Caco-2 (cell line): ENCODE results near the gene PDLIM7. TPM values are rescaled to one million over a fixed set of nuclear protein-coding genes. Genes with fewer than 3 reads are reported as not detected.

ENCODE experiments used
- BruUV-seq: library from RNA; stranded (reverse); fragments of 400-500 nt; replicated peaks from 2 replicates; lab custom pipeline; 2021; lab: Mats Ljungman, UMichigan
- CTCF ChIA-PET: fragments of 300-600 bp; sonication (Branson Sonifier 250); formaldehyde crosslinking; loops from one replicate; lab custom pipeline; 2022; ENCODE audit warnings: antibody characterized with exemption; lab: Charles Lee
- POLR2A ChIA-PET: fragments of 300-600 bp; sonication (Branson Sonifier 250); formaldehyde crosslinking; loops from one replicate; lab custom pipeline; 2022; ENCODE audit warnings: antibody characterized with exemption; lab: Charles Lee
- DNase-seq, 2 experiments: peaks; one replicate each; pipeline versions ENCODE4 v3.0.0 to v3.0.0-alpha.2; 2020 to 2022
- H3K27me3 ChIP-seq: replicated peaks from 2 replicates; pipeline ENCODE4 v1.6.0; 2011; ENCODE audit warnings: low read length; ENCODE audit not compliant: control insufficient read depth, insufficient read depth
- H3K36me3 ChIP-seq: 2 replicates; pipeline ENCODE4 v1.5.1; 2011; ENCODE audit warnings: low read length; ENCODE audit not compliant: control insufficient read depth, insufficient read depth
- H3K4me1 ChIP-seq: fragments of 250-450 bp; sonication (Bioruptor Pico); 2 replicates; pipeline ENCODE4 v1.5.1; 2020; ENCODE audit warnings: mild to moderate bottlenecking
- H3K4me3 ChIP-seq: 2 replicates; pipeline ENCODE4 v1.5.1; 2011; ENCODE audit warnings: low read depth, mild to moderate bottlenecking, control low read depth, low read length
- H3K9me3 ChIP-seq: fragments of 250-450 bp; sonication (Bioruptor Pico); 2 replicates; pipeline ENCODE4 v1.5.1; 2020; ENCODE audit warnings: mild to moderate bottlenecking, moderate library complexity
- H3K27ac Mint-ChIP-seq: one replicate; pipeline ENCODE4 v1.8.0; 2022; ENCODE audit warnings: mixed read lengths; ENCODE audit not compliant: unreplicated experiment
- H3K27me3 Mint-ChIP-seq: one replicate; pipeline ENCODE4 v1.8.0; 2022; ENCODE audit warnings: mixed read lengths; ENCODE audit not compliant: insufficient read depth, unreplicated experiment
- H3K36me3 Mint-ChIP-seq: one replicate; pipeline ENCODE4 v1.8.0; 2022; ENCODE audit warnings: mild to moderate bottlenecking, mixed read lengths; ENCODE audit not compliant: insufficient read depth, unreplicated experiment
- H3K4me1 Mint-ChIP-seq: one replicate; pipeline ENCODE4 v1.8.0; 2022; ENCODE audit warnings: low read depth, mixed read lengths; ENCODE audit not compliant: unreplicated experiment
- H3K4me3 Mint-ChIP-seq: one replicate; pipeline ENCODE4 v1.8.0; 2022; ENCODE audit warnings: mild to moderate bottlenecking, moderate library complexity, mixed read lengths; ENCODE audit not compliant: unreplicated experiment
- H3K9me3 Mint-ChIP-seq: one replicate; pipeline ENCODE4 v1.8.0; 2022; ENCODE audit warnings: mixed read lengths; ENCODE audit not compliant: unreplicated experiment
- CTCF ChIP-seq, 2 experiments: fragments of 200-600 bp in 1 of 2; IDR thresholded peaks; 1 replicate in 1 of 2; 2 replicates in 1 of 2; pipeline versions ENCODE4 v1.5.1 to v1.8.0; 2011 to 2022; ENCODE audit warnings: antibody characterized with exemption in 1 of 2, control low read depth in 1 of 2, inconsistent platforms in 1 of 2, low read depth in 1 of 2, low read length in 1 of 2, mild to moderate bottlenecking in 1 of 2, moderate library complexity in 1 of 2; ENCODE audit not compliant: insufficient read depth in 1 of 2, severe bottlenecking in 1 of 2, unreplicated experiment in 1 of 2
- intact Hi-C: fragments of 100-400 bp; cut with micrococcal nuclease; formaldehyde crosslinking; loops from one replicate; pipeline ENCODE4 v1.10.0; 2022; ENCODE audit not compliant: unreplicated experiment
- total RNA-seq: library from RNA; stranded (reverse); gene quantifications from 2 replicates; pipeline ENCODE4 v1.2.3, GENCODE V29; 2022

The PDLIM7 gene
- total RNA-seq, 1 experiment from 2014 or later = 49.1 TPM

GRCh38 chr5:177482359-177482795 lies 15.0 kb downstream of the PDLIM7 start:
- ChIA-PET CTCF (no interaction called here), POLR2A (no interaction called here)
- no peaks in the 10 kb centered on the region for H3K9me3 Mint-ChIP-seq
- H3K9me3 ChIP-seq = no peaks in the 10 kb centered on the region
- no peaks in the 10 kb centered on the region for H3K4me1 ChIP-seq
- peaks cover 38% of the 10 kb centered on the region for H3K36me3 Mint-ChIP-seq
- no peaks in the 10 kb centered on the region for H3K36me3 ChIP-seq
- BruUV-seq = no TSS peak
- intact Hi-C loops = no loop called here
- no peak for DNase-seq
- TF ChIP-seq CTCF (IDR thresholded peaks at IDR 0.05; ENCODE audit: insufficient read depth in 1 of 2, low read depth in 1 of 2, low read length in 1 of 2, severe bottlenecking in 1 of 2, unreplicated experiment in 1 of 2) = no peak
- no peaks in the 10 kb centered on the region for H3K27me3 ChIP-seq
- peaks cover 16% of the 10 kb centered on the region for H3K4me1 Mint-ChIP-seq
- H3K4me3 Mint-ChIP-seq = no peak overlapping the region
- no peak overlapping the region for H3K4me3 ChIP-seq
- no peaks in the 10 kb centered on the region for H3K27me3 Mint-ChIP-seq
- no peak overlapping the region for H3K27ac Mint-ChIP-seq

GRCh38 chr5:177479774-177480173 lies 17.6 kb downstream of the PDLIM7 start:
- Histone ChIP-seq H3K27me3 (no peaks in the 10 kb centered on the region), H3K36me3 (no peaks in the 10 kb centered on the region), H3K4me3 (no peak overlapping the region), H3K9me3 (no peaks in the 10 kb centered on the region), H3K4me1 (no peaks in the 10 kb centered on the region)
- ChIA-PET POLR2A (no interaction called here), CTCF (interaction anchor here (1.0 kb wide), 1 partner anchor 18 kb away, joined by 3 read pairs; the partner anchor contains the start of gene PDLIM7)
- no TSS peak for BruUV-seq
- Mint-ChIP-seq H3K9me3 (no peaks in the 10 kb centered on the region), H3K4me3 (no peak overlapping the region), H3K27ac (peak overlapping the region; percentile 95), H3K27me3 (no peaks in the 10 kb centered on the region), H3K4me1 (peaks cover 23% of the 10 kb centered on the region), H3K36me3 (peaks cover 32% of the 10 kb centered on the region)
- intact Hi-C loops = no loop called here
- DNase-seq = no peak
- no peak for TF ChIP-seq CTCF (IDR thresholded peaks at IDR 0.05; ENCODE audit: insufficient read depth in 1 of 2, low read depth in 1 of 2, low read length in 1 of 2, severe bottlenecking in 1 of 2, unreplicated experiment in 1 of 2)

GRCh38 chr5:177478711-177479646 lies 18.4 kb downstream of the PDLIM7 start:
- no peaks in the 10 kb centered on the region for H3K9me3 Mint-ChIP-seq
- H3K27me3 Mint-ChIP-seq = no peaks in the 10 kb centered on the region
- intact Hi-C loops = no loop called here
- Histone ChIP-seq H3K4me1 (peaks cover 3% of the 10 kb centered on the region), H3K9me3 (no peaks in the 10 kb centered on the region), H3K36me3 (no peaks in the 10 kb centered on the region), H3K27me3 (no peaks in the 10 kb centered on the region), H3K4me3 (no peak overlapping the region)
- no peak overlapping the region for H3K4me3 Mint-ChIP-seq
- no TSS peak for BruUV-seq
- TF ChIP-seq CTCF (IDR thresholded peaks at IDR 0.05; ENCODE audit: insufficient read depth in 1 of 2, low read depth in 1 of 2, low read length in 1 of 2, severe bottlenecking in 1 of 2, unreplicated experiment in 1 of 2) = no peak
- DNase-seq = no peak
- peak overlapping the region; percentile 95 for H3K27ac Mint-ChIP-seq
- peaks cover 24% of the 10 kb centered on the region for H3K4me1 Mint-ChIP-seq
- CTCF ChIA-PET = interaction anchor here (0.9 to 1.0 kb wide), 2 partner anchors 19 to 22 kb away, joined by 3 read pairs; partner anchors contain the start of gene PDLIM7
- H3K36me3 Mint-ChIP-seq = peaks cover 24% of the 10 kb centered on the region
- POLR2A ChIA-PET = interaction anchor here (2.4 kb wide), 1 partner anchor 18 kb away, joined by 8 read pairs; the partner anchor contains the start of gene PDLIM7
